ENCODE results near the gene BMERB1.

The BMERB1 gene

GRCh38 chr16:15547768-15548096 lies 113.3 kb downstream of the BMERB1 start:
- ChIA-PET CTCF (interaction anchor here (0.7 to 6.2 kb wide), 2 partner anchors 11 to 121 kb away, joined by 3 to 57 read pairs; no protein-coding TSS in a partner anchor), POLR2A (no interaction called here)
- no peak overlapping the region for H3K4me3 ChIP-seq (ENCODE audit: low read depth, low read length)
- DNase-seq (ENCODE audit: low read depth, low spot score) = no peak
- TF ChIP-seq, protein P1, sequence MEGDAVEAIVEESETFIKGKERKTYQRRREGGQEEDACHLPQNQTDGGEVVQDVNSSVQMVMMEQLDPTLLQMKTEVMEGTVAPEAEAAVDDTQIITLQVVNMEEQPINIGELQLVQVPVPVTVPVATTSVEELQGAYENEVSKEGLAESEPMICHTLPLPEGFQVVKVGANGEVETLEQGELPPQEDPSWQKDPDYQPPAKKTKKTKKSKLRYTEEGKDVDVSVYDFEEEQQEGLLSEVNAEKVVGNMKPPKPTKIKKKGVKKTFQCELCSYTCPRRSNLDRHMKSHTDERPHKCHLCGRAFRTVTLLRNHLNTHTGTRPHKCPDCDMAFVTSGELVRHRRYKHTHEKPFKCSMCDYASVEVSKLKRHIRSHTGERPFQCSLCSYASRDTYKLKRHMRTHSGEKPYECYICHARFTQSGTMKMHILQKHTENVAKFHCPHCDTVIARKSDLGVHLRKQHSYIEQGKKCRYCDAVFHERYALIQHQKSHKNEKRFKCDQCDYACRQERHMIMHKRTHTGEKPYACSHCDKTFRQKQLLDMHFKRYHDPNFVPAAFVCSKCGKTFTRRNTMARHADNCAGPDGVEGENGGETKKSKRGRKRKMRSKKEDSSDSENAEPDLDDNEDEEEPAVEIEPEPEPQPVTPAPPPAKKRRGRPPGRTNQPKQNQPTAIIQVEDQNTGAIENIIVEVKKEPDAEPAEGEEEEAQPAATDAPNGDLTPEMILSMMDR (IDR thresholded peaks at IDR 0.05; ENCODE audit: insufficient read depth, low read length, missing control alignments) = no peak

- ChIA-PET CTCF (interaction anchor here (0.7 to 6.2 kb wide), 4 partner anchors 10 to 122 kb away, joined by 3 to 57 read pairs (median 12); no protein-coding TSS in a partner anchor), POLR2A (no interaction called here)
- no peak overlapping the region for H3K4me3 ChIP-seq (ENCODE audit: low read depth, low read length)
- DNase-seq (ENCODE audit: low read depth, low spot score) = no peak
- TF ChIP-seq, protein P1 (IDR thresholded peaks at IDR 0.05; ENCODE audit: insufficient read depth, low read length, missing control alignments) = no peak
These were observed 114.1 kb downstream of the BMERB1 start for GRCh38 chr16:15548482-15548891.

GRCh38 chr16:15552507-15552906 lies 118.1 kb downstream of the BMERB1 start:
- ChIA-PET CTCF (interaction anchor here (1.4 to 6.2 kb wide), 5 partner anchors 13 to 126 kb away, joined by 4 to 57 read pairs (median 5); no protein-coding TSS in a partner anchor), POLR2A (interaction anchor here (1.2 kb wide), 1 partner anchor 17 kb away, joined by 3 read pairs; no protein-coding TSS in a partner anchor)
- H3K4me3 ChIP-seq (ENCODE audit: low read depth, low read length) = no peak overlapping the region
- no peak for DNase-seq (ENCODE audit: low read depth, low spot score)
- TF ChIP-seq, protein P1 (IDR thresholded peaks at IDR 0.05; ENCODE audit: insufficient read depth, low read length, missing control alignments) = no peak

DNA sequence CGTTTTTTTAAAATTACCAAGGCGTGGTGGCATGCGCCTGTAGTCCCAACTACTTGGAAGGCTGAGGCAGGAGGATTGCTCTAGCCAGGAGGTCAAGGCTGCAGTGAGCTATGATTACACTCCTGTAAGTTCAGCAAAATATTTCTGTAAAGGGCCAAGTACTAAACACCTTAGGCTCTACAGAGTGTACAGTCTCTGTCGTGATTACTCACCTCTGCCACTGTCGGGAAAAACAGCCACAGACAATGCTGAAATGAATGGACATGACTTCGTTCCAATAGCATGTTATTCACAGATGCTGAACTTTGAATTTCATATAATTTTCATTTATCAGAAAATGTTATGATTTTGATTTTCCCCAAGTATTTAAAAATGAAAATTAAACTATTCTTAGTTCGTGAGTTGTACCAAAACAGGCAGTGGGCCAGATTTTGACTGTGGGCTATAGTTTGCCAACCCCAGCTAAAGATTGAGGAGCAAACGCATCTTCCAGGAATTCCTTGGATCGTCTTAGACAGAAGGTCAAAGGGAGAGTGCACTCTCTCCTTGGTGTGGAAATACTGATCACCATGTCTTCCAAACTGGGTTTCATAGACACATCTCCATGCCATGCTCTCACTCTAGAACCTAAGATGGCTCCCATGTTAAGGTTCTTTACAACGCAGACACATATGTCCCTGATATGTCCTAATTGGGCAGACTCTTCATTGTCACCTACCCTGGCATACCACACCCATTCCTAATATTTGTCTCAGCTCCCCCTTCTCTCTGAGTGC lies 119.1 kb downstream of the BMERB1 start:
- no peak for DNase-seq (ENCODE audit: low read depth, low spot score)
- H3K4me3 ChIP-seq (ENCODE audit: low read depth, low read length) = no peak overlapping the region
- POLR2A ChIA-PET = interaction anchor here (1.2 kb wide), 1 partner anchor 18 kb away, joined by 3 read pairs; no protein-coding TSS in a partner anchor
- TF ChIP-seq, protein P1 (IDR thresholded peaks at IDR 0.05; ENCODE audit: insufficient read depth, low read length, missing control alignments) = no peak
- CTCF ChIA-PET = interaction anchor here (1.0 to 6.2 kb wide), 6 partner anchors 11 to 127 kb away, joined by 3 to 57 read pairs (median 4); no protein-coding TSS in a partner anchor

- POLR2A ChIA-PET = no interaction called here
These were observed 121.7 kb downstream of the BMERB1 start for GRCh38 chr16:15556130-15556529.

GRCh38 chr16:15557258-15557657 lies 122.9 kb downstream of the BMERB1 start:
- TF ChIP-seq, protein P1 (IDR thresholded peaks at IDR 0.05; ENCODE audit: insufficient read depth, low read length, missing control alignments) = no peak
- no peak overlapping the region for H3K4me3 ChIP-seq (ENCODE audit: low read depth, low read length)
- no peak for DNase-seq (ENCODE audit: low read depth, low spot score)
- POLR2A ChIA-PET = no interaction called here
- CTCF ChIA-PET = no interaction called here

More at GRCh38 chr16:15556130-15556529, 121.7 kb downstream of the BMERB1 start:
- DNase-seq (ENCODE audit: low read depth, low spot score) = no peak
- CTCF ChIA-PET = no interaction called here
- H3K4me3 ChIP-seq (ENCODE audit: low read depth, low read length) = no peak overlapping the region
- TF ChIP-seq, protein P1 (IDR thresholded peaks at IDR 0.05; ENCODE audit: insufficient read depth, low read length, missing control alignments) = no peak
